Lower lobe of right lung (tissue), 2 donors: ENCODE data around the gene IFIT3. TPM values are rescaled to one million over a fixed set of nuclear protein-coding genes. Genes with fewer than 3 reads are reported as not detected.

Source experiments
- ATAC-seq, 2 donors: fragments of 200-7000 bp; cut with Tn5 transposase; one replicate each; pipeline ENCODE4 v1.9.1; 2020 to 2022; ENCODE audit warnings: mild to moderate bottlenecking in 2 of 2, moderate library complexity in 2 of 2
- DNase-seq: peaks from one replicate; pipeline ENCODE4 v3.0.0-alpha.2; 2020
- H3K27ac ChIP-seq: fragments of 200-600 bp; one replicate; pipeline ENCODE4 v1.8.0; 2022
- H3K27me3 ChIP-seq: fragments of 200-600 bp; one replicate; pipeline ENCODE4 v1.8.0; 2022; ENCODE audit warnings: low read depth
- H3K36me3 ChIP-seq: fragments of 200-600 bp; one replicate; pipeline ENCODE4 v1.8.0; 2022; ENCODE audit warnings: mild to moderate bottlenecking
- H3K4me1 ChIP-seq: fragments of 200-600 bp; one replicate; pipeline ENCODE4 v1.8.0; 2022
- H3K4me3 ChIP-seq: fragments of 200-600 bp; one replicate; pipeline ENCODE4 v1.8.0; 2022; ENCODE audit warnings: mild to moderate bottlenecking
- H3K9me3 ChIP-seq: fragments of 200-600 bp; one replicate; pipeline ENCODE4 v1.8.0; 2022
- intact Hi-C: fragments of 100-400 bp; cut with DNase I; formaldehyde crosslinking; loops from one replicate; pipeline ENCODE4 v1.11.0; 2022
- total RNA-seq: library from RNA; stranded (reverse); fragmentation: NEBNext Ultra II Directional; extraction: Animal tissue kit (Norgen Biotek cat#: 25700); gene quantifications from one replicate; pipeline ENCODE4 v1.2.1, GENCODE V29; 2021
- TF ChIP-seq, protein P1 (sequence below): fragments of 200-600 bp; IDR thresholded peaks from one replicate; pipeline ENCODE4 v1.8.0; 2022; ENCODE audit warnings: antibody characterized with exemption, mild to moderate bottlenecking
- donor health status: DM: no; HTN: yes; CAD: no; lungs with severe emphysema.

The IFIT3 gene
- total RNA-seq, 1 donor from 2014 or later, result 117 TPM

DNA sequence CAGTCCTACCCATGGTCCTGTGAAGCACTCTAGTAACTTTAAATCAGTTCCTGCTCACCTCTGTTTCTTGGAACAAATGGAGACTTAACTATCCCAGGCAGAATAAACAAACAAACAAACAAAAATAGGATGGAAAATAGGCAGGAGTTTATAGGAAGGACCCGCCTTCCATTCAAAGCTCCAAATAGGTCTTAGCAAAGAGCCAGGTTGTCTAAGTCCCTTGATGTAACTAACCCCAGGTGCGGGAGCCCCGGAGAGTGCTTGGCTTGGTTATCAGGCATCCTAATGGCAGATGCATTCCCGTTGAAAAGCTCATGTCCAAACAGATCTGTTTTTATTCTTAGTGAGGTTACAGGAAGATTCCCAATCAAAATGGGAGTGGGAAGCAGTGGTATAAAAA lies 23.8 kb upstream of the IFIT3 start:
- Histone ChIP-seq H3K36me3 (peaks cover 31% of the 10 kb centered on the region), H3K4me1 (peaks cover 31% of the 10 kb centered on the region), H3K27me3 (no peaks in the 10 kb centered on the region), H3K4me3 (peak overlapping the region; percentile 66), H3K27ac (no peak overlapping the region), H3K9me3 (no peaks in the 10 kb centered on the region)
- TF ChIP-seq, protein P1, sequence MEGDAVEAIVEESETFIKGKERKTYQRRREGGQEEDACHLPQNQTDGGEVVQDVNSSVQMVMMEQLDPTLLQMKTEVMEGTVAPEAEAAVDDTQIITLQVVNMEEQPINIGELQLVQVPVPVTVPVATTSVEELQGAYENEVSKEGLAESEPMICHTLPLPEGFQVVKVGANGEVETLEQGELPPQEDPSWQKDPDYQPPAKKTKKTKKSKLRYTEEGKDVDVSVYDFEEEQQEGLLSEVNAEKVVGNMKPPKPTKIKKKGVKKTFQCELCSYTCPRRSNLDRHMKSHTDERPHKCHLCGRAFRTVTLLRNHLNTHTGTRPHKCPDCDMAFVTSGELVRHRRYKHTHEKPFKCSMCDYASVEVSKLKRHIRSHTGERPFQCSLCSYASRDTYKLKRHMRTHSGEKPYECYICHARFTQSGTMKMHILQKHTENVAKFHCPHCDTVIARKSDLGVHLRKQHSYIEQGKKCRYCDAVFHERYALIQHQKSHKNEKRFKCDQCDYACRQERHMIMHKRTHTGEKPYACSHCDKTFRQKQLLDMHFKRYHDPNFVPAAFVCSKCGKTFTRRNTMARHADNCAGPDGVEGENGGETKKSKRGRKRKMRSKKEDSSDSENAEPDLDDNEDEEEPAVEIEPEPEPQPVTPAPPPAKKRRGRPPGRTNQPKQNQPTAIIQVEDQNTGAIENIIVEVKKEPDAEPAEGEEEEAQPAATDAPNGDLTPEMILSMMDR, result no peak
- no peak for ATAC-seq
- DNase-seq, result no peak
- intact Hi-C loops, result no loop called here

DNA sequence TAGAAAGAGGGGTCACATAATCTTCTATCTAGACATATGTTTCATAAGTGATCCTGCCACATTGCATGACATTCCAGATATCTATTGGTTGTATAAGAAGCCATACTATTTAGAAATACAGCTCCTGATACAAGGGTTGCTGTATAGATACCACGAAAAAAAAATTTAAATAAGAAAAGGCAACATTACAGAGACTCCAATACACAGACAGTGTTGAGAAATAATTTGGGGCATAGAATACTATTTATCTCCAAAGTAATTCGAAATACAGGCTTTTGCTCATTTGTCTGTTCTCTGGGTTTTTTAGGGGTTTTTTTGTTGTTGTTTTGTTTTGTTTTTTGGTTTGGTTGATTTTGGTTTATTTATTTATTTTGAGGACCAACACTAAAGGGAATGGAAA lies 23.4 kb upstream of the IFIT3 start:
- intact Hi-C loops, result no loop called here
- DNase-seq (no peak), ATAC-seq (no peak)
- peaks cover 31% of the 10 kb centered on the region for H3K4me1 ChIP-seq
- H3K4me3 ChIP-seq, result peak overlapping the region; percentile 66
- no peaks in the 10 kb centered on the region for H3K27me3 ChIP-seq
- H3K36me3 ChIP-seq, result peaks cover 36% of the 10 kb centered on the region
- TF ChIP-seq, protein P1, result no peak
- no peaks in the 10 kb centered on the region for H3K9me3 ChIP-seq
- no peak overlapping the region for H3K27ac ChIP-seq

DNA sequence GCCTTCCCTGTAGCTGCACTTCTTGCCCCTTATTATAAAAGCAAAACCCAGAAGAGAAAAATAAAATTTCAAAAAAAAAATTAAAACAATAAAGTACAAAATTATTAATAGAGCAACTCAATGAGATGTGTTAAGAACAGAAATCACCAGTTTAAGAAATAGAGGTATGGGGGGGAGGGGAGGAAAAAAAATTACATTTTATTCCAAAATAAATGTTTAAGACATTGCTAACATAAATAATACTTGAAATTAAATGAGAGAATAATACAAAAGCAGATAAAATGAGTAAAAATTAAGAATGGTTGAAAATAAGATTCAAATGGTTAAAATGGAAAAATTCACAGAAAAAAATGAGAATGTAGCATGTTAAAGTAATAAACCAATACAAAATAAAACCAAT lies 22.9 kb upstream of the IFIT3 start:
- Histone ChIP-seq H3K27ac (no peak overlapping the region), H3K27me3 (no peaks in the 10 kb centered on the region), H3K36me3 (peaks cover 36% of the 10 kb centered on the region), H3K4me1 (peaks cover 31% of the 10 kb centered on the region), H3K9me3 (no peaks in the 10 kb centered on the region), H3K4me3 (no peak overlapping the region)
- ATAC-seq (no peak), DNase-seq (no peak)
- TF ChIP-seq, protein P1, result no peak
- intact Hi-C loops, result no loop called here

DNA sequence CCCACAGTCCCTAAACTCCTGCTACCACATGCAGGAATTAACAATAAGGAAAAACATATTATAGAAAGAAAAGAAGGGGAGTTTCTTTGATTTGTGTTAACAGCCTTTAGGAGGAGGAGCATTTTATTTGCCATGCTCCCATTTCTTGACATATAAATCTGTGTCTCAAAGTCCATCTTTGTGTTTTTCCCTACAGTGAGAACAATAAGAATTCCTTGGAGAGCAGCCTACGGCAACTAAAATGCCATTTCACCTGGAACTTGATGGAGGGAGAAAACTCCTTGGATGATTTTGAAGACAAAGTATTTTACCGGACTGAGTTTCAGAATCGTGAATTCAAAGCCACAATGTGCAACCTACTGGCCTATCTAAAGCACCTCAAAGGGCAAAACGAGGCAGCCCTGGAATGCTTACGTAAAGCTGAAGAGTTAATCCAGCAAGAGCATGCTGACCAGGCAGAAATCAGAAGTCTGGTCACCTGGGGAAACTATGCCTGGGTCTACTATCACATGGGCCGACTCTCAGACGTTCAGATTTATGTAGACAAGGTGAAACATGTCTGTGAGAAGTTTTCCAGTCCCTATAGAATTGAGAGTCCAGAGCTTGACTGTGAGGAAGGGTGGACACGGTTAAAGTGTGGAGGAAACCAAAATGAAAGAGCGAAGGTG lies 21.9 kb upstream of the IFIT3 start:
- H3K4me1 ChIP-seq, result peaks cover 30% of the 10 kb centered on the region
- no peak for DNase-seq
- no peak for ATAC-seq
- no peak overlapping the region for H3K4me3 ChIP-seq
- intact Hi-C loops, result no loop called here
- no peaks in the 10 kb centered on the region for H3K9me3 ChIP-seq
- TF ChIP-seq, protein P1, result no peak
- H3K27ac ChIP-seq, result no peak overlapping the region
- no peaks in the 10 kb centered on the region for H3K27me3 ChIP-seq
- peaks cover 36% of the 10 kb centered on the region for H3K36me3 ChIP-seq

DNA sequence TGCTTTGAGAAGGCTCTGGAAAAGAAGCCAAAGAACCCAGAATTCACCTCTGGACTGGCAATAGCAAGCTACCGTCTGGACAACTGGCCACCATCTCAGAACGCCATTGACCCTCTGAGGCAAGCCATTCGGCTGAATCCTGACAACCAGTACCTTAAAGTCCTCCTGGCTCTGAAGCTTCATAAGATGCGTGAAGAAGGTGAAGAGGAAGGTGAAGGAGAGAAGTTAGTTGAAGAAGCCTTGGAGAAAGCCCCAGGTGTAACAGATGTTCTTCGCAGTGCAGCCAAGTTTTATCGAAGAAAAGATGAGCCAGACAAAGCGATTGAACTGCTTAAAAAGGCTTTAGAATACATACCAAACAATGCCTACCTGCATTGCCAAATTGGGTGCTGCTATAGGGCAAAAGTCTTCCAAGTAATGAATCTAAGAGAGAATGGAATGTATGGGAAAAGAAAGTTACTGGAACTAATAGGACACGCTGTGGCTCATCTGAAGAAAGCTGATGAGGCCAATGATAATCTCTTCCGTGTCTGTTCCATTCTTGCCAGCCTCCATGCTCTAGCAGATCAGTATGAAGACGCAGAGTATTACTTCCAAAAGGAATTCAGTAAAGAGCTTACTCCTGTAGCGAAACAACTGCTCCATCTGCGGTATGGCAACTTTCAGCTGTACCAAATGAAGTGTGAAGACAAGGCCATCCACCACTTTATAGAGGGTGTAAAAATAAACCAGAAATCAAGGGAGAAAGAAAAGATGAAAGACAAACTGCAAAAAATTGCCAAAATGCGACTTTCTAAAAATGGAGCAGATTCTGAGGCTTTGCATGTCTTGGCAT lies 21.1 kb upstream of the IFIT3 start:
- intact Hi-C loops, result no loop called here
- Histone ChIP-seq H3K27me3 (no peaks in the 10 kb centered on the region), H3K27ac (no peak overlapping the region), H3K4me3 (no peak overlapping the region), H3K9me3 (no peaks in the 10 kb centered on the region), H3K4me1 (peaks cover 25% of the 10 kb centered on the region), H3K36me3 (peaks cover 36% of the 10 kb centered on the region)
- DNase-seq, result no peak
- TF ChIP-seq, protein P1, result no peak
- ATAC-seq, result no peak
